HepG2 (cell line): ENCODE data around the gene MRPL3. TPM values are rescaled to one million over a fixed set of nuclear protein-coding genes. Genes with fewer than 3 reads are reported as not detected.

ENCODE experiments used
- ATAC-seq: fragments of 200-7000 bp; cut with Tn5 transposase; 3 replicates; pipeline ENCODE4 v1.9.1; 2020; ENCODE audit warnings: mild to moderate bottlenecking, moderate library complexity
- BruUV-seq: library from RNA; stranded (reverse); fragments of 400-500 nt; replicated peaks from 2 replicates; lab custom pipeline; 2021; lab: Mats Ljungman, UMichigan
- CTCF ChIA-PET: fragments of 300-600 bp; formaldehyde crosslinking; extraction: SDS; loops from one replicate; lab custom pipeline; 2021; ENCODE audit warnings: low total read pairs, inconsistent platforms, low intra/inter-chr PET ratio; lab: Yijun Ruan, JAX
- POLR2A ChIA-PET: fragments of 350-600 bp; sonication (Branson Sonifier 250); formaldehyde crosslinking; loops from one replicate; lab custom pipeline; 2020; ENCODE audit warnings: antibody characterized with exemption, inconsistent platforms; lab: Yijun Ruan, JAX
- DNase-seq: peaks from one replicate; pipeline ENCODE4 v3.0.0-alpha.2; 2015; ENCODE audit warnings: low spot score
- FAIRE-seq: peaks from 3 replicates; lab custom pipeline; 2011; peaks lifted over from hg19 to GRCh38; lab: Jason Lieb, UNC
- H2AFZ ChIP-seq: one replicate; pipeline ENCODE4 v1.6.1; 2011; ENCODE audit warnings: low read length, inconsistent platforms
- H3K27ac ChIP-seq: fragments of 300-600 bp; 3 replicates; pipeline ENCODE4 v1.8.0; 2011; ENCODE audit warnings: mixed run types, mild to moderate bottlenecking, mixed read lengths, low read length, inconsistent platforms; ENCODE audit not compliant: insufficient read depth; ENCODE audit errors: extremely low read length
- H3K27me3 ChIP-seq, 2 experiments: fragments of 200-600 bp in 1 of 2; 2 replicates in 1 of 2; 3 replicates in 1 of 2; pipeline versions ENCODE4 v1.6.0 to v1.8.0; 2011; ENCODE audit warnings: low read length in 2 of 2, mild to moderate bottlenecking in 2 of 2, moderate library complexity in 2 of 2, inconsistent platforms in 1 of 2; ENCODE audit not compliant: insufficient read depth in 2 of 2, control insufficient read depth in 1 of 2
- H3K36me3 ChIP-seq, 2 experiments: fragments of 200-600 bp in 1 of 2; replicated peaks in 1 of 2; 2 replicates in 1 of 2; 3 replicates in 1 of 2; pipeline versions ENCODE4 v1.5.1 to v1.8.0; 2011; ENCODE audit warnings: low read length in 2 of 2, inconsistent platforms in 1 of 2; ENCODE audit not compliant: insufficient read depth in 2 of 2, control insufficient read depth in 1 of 2
- H3K4me1 ChIP-seq: 2 replicates; pipeline ENCODE4 v1.5.1; 2012; ENCODE audit warnings: low read length, inconsistent platforms; ENCODE audit not compliant: insufficient read depth
- H3K4me2 ChIP-seq: 2 replicates; pipeline ENCODE4 v1.6.0; 2011; ENCODE audit warnings: low read depth, low read length, inconsistent platforms
- H3K4me3 ChIP-seq, 3 experiments: fragments of 200-600 bp in 1 of 3; sonication (generic), shearing (Covaris generic) in 1 of 3; replicated peaks in 1 of 3; 2 replicates each; pipeline ENCODE4 v1.5.1; 2011 to 2016; ENCODE audit warnings: low read length in 3 of 3, inconsistent platforms in 2 of 3, low read depth in 2 of 3, mild to moderate bottlenecking in 2 of 3, control low read depth in 1 of 3, mixed read lengths in 1 of 3; ENCODE audit not compliant: insufficient read depth in 1 of 3
- H3K79me2 ChIP-seq: one replicate; pipeline ENCODE4 v1.6.1; 2011; ENCODE audit warnings: low read length, inconsistent platforms; ENCODE audit not compliant: insufficient read depth
- H3K9ac ChIP-seq: 2 replicates; pipeline ENCODE4 v1.6.0; 2011; ENCODE audit warnings: mild to moderate bottlenecking, low read depth, low read length, inconsistent platforms; ENCODE audit not compliant: insufficient read depth
- H3K9me3 ChIP-seq: 2 replicates; pipeline ENCODE4 v1.5.1; 2012; ENCODE audit warnings: mild to moderate bottlenecking, low read length
- H4K20me1 ChIP-seq: 2 replicates; pipeline ENCODE4 v1.6.0; 2011; ENCODE audit warnings: inconsistent platforms, mild to moderate bottlenecking, low read length, moderate library complexity; ENCODE audit not compliant: insufficient read depth
- CEBPB ChIP-seq: IDR thresholded peaks from 2 replicates; pipeline ENCODE4 v1.6.1; 2011; ENCODE audit warnings: low read depth, low read length, improper control_type of control experiment, borderline replicate concordance
- JDP2 ChIP-seq: sonication (generic); formaldehyde crosslinking; IDR thresholded peaks from 2 replicates; pipeline ENCODE4 v1.8.1; 2022; ENCODE audit warnings: missing genetic modification reagents, borderline replicate concordance
- MAFF ChIP-seq: IDR thresholded peaks from 2 replicates; pipeline ENCODE4 v1.6.1; 2011; ENCODE audit warnings: low read depth, low read length, improper control_type of control experiment
- MAFK ChIP-seq, 2 experiments: IDR thresholded peaks in 1 of 2; conservative IDR thresholded peaks in 1 of 2; 2 replicates each; pipeline ENCODE4 v1.6.1; 2011; ENCODE audit warnings: improper control_type of control experiment in 2 of 2, low read length in 2 of 2
- NFE2L2 ChIP-seq: fragments of 150-350 bp; IDR thresholded peaks from 2 replicates; pipeline ENCODE4 v1.6.1; 2014; ENCODE audit warnings: low read length
- ZEB1 ChIP-seq: IDR thresholded peaks from 2 replicates; pipeline ENCODE4 v1.6.1; 2012; ENCODE audit warnings: mild to moderate bottlenecking, low read depth, inconsistent platforms; ENCODE audit not compliant: insufficient replicate concordance
- WGBS: methylation state at CpG from one replicate; pipeline ENCODE4 v1.1.6; 2017; ENCODE audit warnings: low lambda C conversion rate; 5-methylcytosine and 5-hydroxymethylcytosine counted together
- in situ Hi-C: cut with HindIII; loops from 2 replicates; pipeline ENCODE4 v1.10.0; 2017; ENCODE audit warnings: low pct_unique_long_range_greater_than_20kb; ENCODE audit not compliant: extremely low pct_ligation_motif_present
- intact Hi-C: fragments of 100-400 bp; cut with micrococcal nuclease; formaldehyde crosslinking; loops from one replicate; pipeline ENCODE4 v1.10.0; 2022; ENCODE audit not compliant: unreplicated experiment
- polyA plus RNA-seq, 8 experiments: library from polyadenylated mRNA; depleted of rRNA in 3 of 8; stranded (reverse) in 7 of 8; unstranded in 1 of 8; fragments of >200 nt; fragmentation: Illumina TruSeq in 4 of 8; extraction: Trizol in 4 of 8; gene quantifications; 2 replicates each; pipeline versions ENCODE4 v1.2.1 to v1.2.3, GENCODE V29; 2011 to 2016; ENCODE audit warnings: low read depth in 4 of 8, missing spikeins in 1 of 8, mixed read lengths in 1 of 8; ENCODE audit not compliant: insufficient read depth in 1 of 8
- total RNA-seq, 5 experiments: library from RNA; depleted of rRNA; stranded (reverse); fragments of >200 nt; fragmentation: Illumina TruSeq; extraction: Trizol; gene quantifications; 2 replicates each; pipeline ENCODE4 v1.2.3, GENCODE V29; 2016; ENCODE audit warnings: low read depth in 1 of 5

Gene MRPL3
- total and polyA plus RNA-seq, 2 of the 13 experiments (the other 11 are each of a cell fraction or from before 2014, with no cell fraction given): 114 to 172 TPM

- Histone ChIP-seq H3K79me2 (no peaks in the 10 kb centered on the region), H4K20me1 (no peaks in the 10 kb centered on the region), H3K9ac (no peak overlapping the region), H3K27ac (no peak overlapping the region), H3K4me3 (no peak overlapping the region), H3K4me1 (no peaks in the 10 kb centered on the region), H3K27me3 (no peaks in the 10 kb centered on the region), H2AFZ (no peak overlapping the region), H3K36me3 (peaks cover 0 to 2% of the 10 kb centered on the region in 2 experiments; a peak in 1 of 5 replicates), H3K4me2 (no peak overlapping the region), H3K9me3 (no peaks in the 10 kb centered on the region)
- intact Hi-C loops: no loop called here
- ATAC-seq: no peak
- TF ChIP-seq ZEB1 (no peak), CEBPB (0 out of 2 replicates have a peak, but pooled peaks have one; percentile 0)
- ChIA-PET CTCF (no interaction called here), POLR2A (no interaction called here)
- no peak for FAIRE-seq
- no TSS peak for BruUV-seq
- DNase-seq: no peak
- in situ Hi-C loops: no loop called here
These were observed 48.3 kb downstream of the MRPL3 start for GRCh38 chr3:131454501-131454900.

- no peak overlapping the region for H3K4me3 ChIP-seq
- DNase-seq (no peak), ATAC-seq (no peak), FAIRE-seq (no peak)
- no peaks in the 10 kb centered on the region for H3K79me2 ChIP-seq
- no peaks in the 10 kb centered on the region for H3K4me1 ChIP-seq
- ChIA-PET CTCF (no interaction called here), POLR2A (no interaction called here)
- no TSS peak for BruUV-seq
- TF ChIP-seq JDP2 (no peak), NFE2L2 (peak; percentile 91), MAFF (peak; percentile 87), MAFK (conservative IDR thresholded peaks at IDR 0.05 in 1 of 2, IDR thresholded peaks at IDR 0.05 in 1 of 2; ENCODE audit: low read length in 2 of 2) (peak; percentile 86 to 93)
- WGBS: 95% methylated on average over 4 of the region's 4 CpGs
- in situ Hi-C loops: no loop called here
- no peak overlapping the region for H3K4me2 ChIP-seq
- H3K27me3 ChIP-seq: no peaks in the 10 kb centered on the region
- H3K9me3 ChIP-seq: no peaks in the 10 kb centered on the region
- H3K27ac ChIP-seq: no peak overlapping the region
- H4K20me1 ChIP-seq: no peaks in the 10 kb centered on the region
- no peaks in the 10 kb centered on the region for H3K36me3 ChIP-seq
- H3K9ac ChIP-seq: no peak overlapping the region
- intact Hi-C loops: no loop called here
- no peak overlapping the region for H2AFZ ChIP-seq
These were observed 49.2 kb downstream of the MRPL3 start for GRCh38 chr3:131453533-131453932.
